GM23338 (cell line): ENCODE measurements around the gene CFAP251. TPM values are rescaled to one million over a fixed set of nuclear protein-coding genes. Genes with fewer than 3 reads are reported as not detected.
A peak's percentile ranks its signal among the peaks of the same experiment; 100 is the strongest.

Experiments used
- ATAC-seq: fragments of 200-7000 bp; cut with Tn5 transposase; 3 replicates; pipeline ENCODE4 v1.9.1; 2020
- DNase-seq: peaks from one replicate; pipeline ENCODE4 v3.0.0-alpha.2; 2015; ENCODE audit warnings: low spot score
- H2AFZ ChIP-seq: fragments of 200-600 bp; sonication (generic); 2 replicates; pipeline ENCODE4 v1.8.0; 2016; ENCODE audit warnings: antibody characterized with exemption, mild to moderate bottlenecking, moderate library complexity
- H3F3A ChIP-seq: fragments of 200-600 bp; sonication (generic); replicated peaks from 2 replicates; pipeline ENCODE4 v1.8.0; 2017; ENCODE audit warnings: antibody characterized with exemption, mixed run types, low read depth
- H3K27ac ChIP-seq: fragments of 200-600 bp; sonication (generic); 2 replicates; pipeline ENCODE4 v1.6.1; 2016; ENCODE audit warnings: low read depth
- H3K27me3 ChIP-seq: fragments of 200-600 bp; sonication (generic); 2 replicates; pipeline ENCODE4 v1.8.0; 2016; ENCODE audit warnings: mild to moderate bottlenecking, mixed run types, moderate library complexity; ENCODE audit not compliant: insufficient read depth
- H3K36me3 ChIP-seq: fragments of 200-600 bp; sonication (generic); 2 replicates; pipeline ENCODE4 v1.8.0; 2016; ENCODE audit warnings: mild to moderate bottlenecking; ENCODE audit not compliant: insufficient read depth
- H3K4me1 ChIP-seq: fragments of 200-600 bp; sonication (generic); 2 replicates; pipeline ENCODE4 v1.8.0; 2016; ENCODE audit warnings: mild to moderate bottlenecking, moderate library complexity; ENCODE audit not compliant: insufficient read depth
- H3K4me2 ChIP-seq: fragments of 200-600 bp; sonication (generic); 2 replicates; pipeline ENCODE4 v1.7.1; 2017; ENCODE audit warnings: mixed run types
- H3K4me3 ChIP-seq: fragments of 200-600 bp; sonication (generic); 2 replicates; pipeline ENCODE4 v1.6.1; 2016; ENCODE audit warnings: mixed run types
- H3K79me2 ChIP-seq: fragments of 200-600 bp; sonication (generic); replicated peaks from 2 replicates; pipeline ENCODE4 v1.8.0; 2017; ENCODE audit warnings: mild to moderate bottlenecking; ENCODE audit not compliant: insufficient read depth
- H3K9me2 ChIP-seq: fragments of 200-600 bp; sonication (generic); 2 replicates; pipeline ENCODE4 v1.8.0; 2017; ENCODE audit not compliant: insufficient read depth
- H4K20me1 ChIP-seq: fragments of 200-600 bp; sonication (generic); replicated peaks from 2 replicates; pipeline ENCODE4 v1.8.0; 2017; ENCODE audit warnings: mild to moderate bottlenecking; ENCODE audit not compliant: insufficient read depth
- H3K27ac Mint-ChIP-seq: 2 replicates; pipeline ENCODE4 v1.8.0; 2020; ENCODE audit warnings: inconsistent platforms, mild to moderate bottlenecking, moderate library complexity, mixed read lengths
- H3K27me3 Mint-ChIP-seq: 3 replicates; pipeline ENCODE4 v1.8.0; 2022; ENCODE audit warnings: low read depth, mild to moderate bottlenecking, moderate library complexity, mixed read lengths, inconsistent platforms; ENCODE audit not compliant: insufficient read depth, poor library complexity
- H3K36me3 Mint-ChIP-seq: 3 replicates; pipeline ENCODE4 v1.8.0; 2021; ENCODE audit warnings: low read depth, mild to moderate bottlenecking, inconsistent platforms, moderate library complexity, mixed read lengths
- H3K4me1 Mint-ChIP-seq: 3 replicates; pipeline ENCODE4 v1.8.0; 2020; ENCODE audit warnings: mild to moderate bottlenecking, inconsistent platforms, mixed read lengths
- H3K4me3 Mint-ChIP-seq: 3 replicates; pipeline ENCODE4 v1.8.0; 2021; ENCODE audit warnings: moderate library complexity, mild to moderate bottlenecking, inconsistent platforms, mixed read lengths
- H3K9me3 Mint-ChIP-seq: 3 replicates; pipeline ENCODE4 v1.8.0; 2020; ENCODE audit warnings: moderate library complexity, mild to moderate bottlenecking, inconsistent platforms, mixed read lengths
- CREB1 ChIP-seq: fragments of 250-450 bp; sonication (Bioruptor Pico); IDR thresholded peaks from 2 replicates; pipeline ENCODE4 v1.5.0; 2020; ENCODE audit warnings: low read depth, mild to moderate bottlenecking, moderate library complexity
- EZH2 ChIP-seq: fragments of 200-600 bp; sonication (generic); IDR thresholded peaks from one replicate; pipeline ENCODE4 v1.8.0; 2017; ENCODE audit warnings: antibody characterized with exemption, mild to moderate bottlenecking, low read depth; ENCODE audit not compliant: unreplicated experiment
- EZH2phosphoT487 ChIP-seq: fragments of 200-600 bp; sonication (generic); IDR thresholded peaks from one replicate; pipeline ENCODE4 v1.8.1; 2018; ENCODE audit warnings: antibody characterized with exemption; ENCODE audit not compliant: unreplicated experiment
- JUNB ChIP-seq: IDR thresholded peaks from one replicate; pipeline ENCODE4 v1.6.1; 2016; ENCODE audit warnings: antibody characterized with exemption; ENCODE audit not compliant: unreplicated experiment
- NANOG ChIP-seq: IDR thresholded peaks from 2 replicates; pipeline ENCODE4 v1.6.1; 2016; ENCODE audit warnings: antibody characterized with exemption, borderline replicate concordance
- POLR2AphosphoS5 ChIP-seq: IDR thresholded peaks from 2 replicates; pipeline ENCODE4 v1.6.1; 2016; ENCODE audit warnings: antibody characterized with exemption, low read depth
- STAT1 ChIP-seq: IDR thresholded peaks from one replicate; pipeline ENCODE4 v1.6.1; 2016; ENCODE audit warnings: antibody characterized with exemption; ENCODE audit not compliant: unreplicated experiment
- ZNF114 ChIP-seq: fragments of 250-450 bp; sonication (Bioruptor Pico); IDR thresholded peaks from 2 replicates; pipeline ENCODE4 v1.5.0; 2020; ENCODE audit warnings: mild to moderate bottlenecking, moderate library complexity
- ZNF331 ChIP-seq: fragments of 250-450 bp; sonication (Bioruptor Pico); IDR thresholded peaks from 2 replicates; pipeline ENCODE4 v1.5.0; 2020; ENCODE audit warnings: low read depth, mild to moderate bottlenecking, moderate library complexity
- polyA plus RNA-seq: library from polyadenylated mRNA; unstranded; fragments of >200 nt; fragmentation: Nextera tagmentation; extraction: Ambion mirVana; gene quantifications from 2 replicates; pipeline ENCODE4 v1.2.1, GENCODE V29; 2016
- total RNA-seq: library from RNA; depleted of rRNA; stranded (reverse); fragments of >200 nt; shearing (Covaris generic); gene quantifications from 2 replicates; pipeline ENCODE4 v1.2.3, GENCODE V29; 2014
- TF ChIP-seq, protein P1 (sequence below): IDR thresholded peaks from 2 replicates; pipeline ENCODE4 v1.6.1; 2016; ENCODE audit warnings: antibody characterized with exemption
- TF ChIP-seq, protein P2 (sequence below): IDR thresholded peaks from one replicate; pipeline ENCODE4 v1.6.1; 2018; ENCODE audit warnings: antibody characterized with exemption; ENCODE audit not compliant: unreplicated experiment
- TF ChIP-seq, protein P3 (sequence below): fragments of 250-450 bp; sonication (Bioruptor Pico); IDR thresholded peaks from 2 replicates; pipeline ENCODE4 v1.5.0; 2020; ENCODE audit warnings: mild to moderate bottlenecking, moderate library complexity
- TF ChIP-seq, protein P4 (sequence below), 2 experiments: fragments of 200-600 bp in 1 of 2; sonication (generic) in 1 of 2; conservative IDR thresholded peaks; 2 replicates each; pipeline versions ENCODE4 v1.5.1 to v1.6.1; 2016 to 2017; ENCODE audit warnings: antibody characterized with exemption in 2 of 2, low read depth in 2 of 2, mild to moderate bottlenecking in 2 of 2, moderate library complexity in 1 of 2

CFAP251 gene
- total and polyA plus RNA-seq, 2 experiments from 2014 or later, result 1.4 to 2.5 TPM

DNA sequence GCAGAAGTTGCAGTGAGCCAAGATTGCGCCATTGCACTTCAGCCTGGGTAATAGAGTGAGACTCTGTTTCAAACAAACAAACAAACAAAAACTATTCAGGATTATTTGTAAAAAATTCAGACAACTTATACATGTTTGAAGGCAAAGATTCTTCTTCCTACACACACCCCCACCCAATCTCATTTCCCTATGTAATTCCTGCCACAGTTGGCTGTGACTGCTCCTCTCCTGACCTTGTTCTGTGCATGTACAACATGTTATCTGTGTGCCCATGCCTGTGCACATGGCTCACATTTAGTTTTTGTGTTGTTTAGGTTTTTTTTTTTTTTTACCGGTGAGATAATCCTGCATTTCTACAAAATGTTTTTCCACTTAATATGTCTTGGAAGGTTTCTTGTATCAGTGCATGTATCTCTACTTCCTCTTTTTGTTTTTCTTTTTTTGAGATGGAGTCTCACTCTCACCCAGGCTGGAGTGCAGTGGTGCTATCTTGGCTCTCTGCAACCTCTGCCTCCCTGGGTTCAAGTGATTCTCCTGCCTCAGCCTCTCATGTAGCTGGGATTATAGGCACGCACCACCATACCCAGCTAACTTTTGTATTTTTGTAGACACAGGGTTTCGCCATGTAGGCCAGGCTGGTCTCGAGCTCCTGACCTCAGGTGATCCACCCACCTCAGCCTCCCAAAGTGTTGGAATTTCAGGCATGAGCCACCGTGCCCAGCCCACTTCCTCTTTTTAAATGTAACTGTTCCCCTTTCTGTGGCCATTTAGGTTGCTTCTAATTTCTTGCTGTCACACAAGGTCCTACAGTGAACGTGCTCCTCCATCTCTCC is 8.7 kb downstream of the CFAP251 start:
- peak overlapping the region; percentile 2; the same call in 1 of the 2 replicates for H2AFZ ChIP-seq
- DNase-seq, result peak; percentile 43
- peaks cover 31% of the 10 kb centered on the region for H3K4me1 Mint-ChIP-seq
- H3K4me1 ChIP-seq, result peaks cover 42% of the 10 kb centered on the region
- no peak overlapping the region for H3K27ac Mint-ChIP-seq
- no peaks in the 10 kb centered on the region for H3K36me3 Mint-ChIP-seq
- no peaks in the 10 kb centered on the region for H3K79me2 ChIP-seq
- TF ChIP-seq, protein P1, sequence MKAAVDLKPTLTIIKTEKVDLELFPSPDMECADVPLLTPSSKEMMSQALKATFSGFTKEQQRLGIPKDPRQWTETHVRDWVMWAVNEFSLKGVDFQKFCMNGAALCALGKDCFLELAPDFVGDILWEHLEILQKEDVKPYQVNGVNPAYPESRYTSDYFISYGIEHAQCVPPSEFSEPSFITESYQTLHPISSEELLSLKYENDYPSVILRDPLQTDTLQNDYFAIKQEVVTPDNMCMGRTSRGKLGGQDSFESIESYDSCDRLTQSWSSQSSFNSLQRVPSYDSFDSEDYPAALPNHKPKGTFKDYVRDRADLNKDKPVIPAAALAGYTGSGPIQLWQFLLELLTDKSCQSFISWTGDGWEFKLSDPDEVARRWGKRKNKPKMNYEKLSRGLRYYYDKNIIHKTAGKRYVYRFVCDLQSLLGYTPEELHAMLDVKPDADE, result no peak
- TF ChIP-seq, protein P2, sequence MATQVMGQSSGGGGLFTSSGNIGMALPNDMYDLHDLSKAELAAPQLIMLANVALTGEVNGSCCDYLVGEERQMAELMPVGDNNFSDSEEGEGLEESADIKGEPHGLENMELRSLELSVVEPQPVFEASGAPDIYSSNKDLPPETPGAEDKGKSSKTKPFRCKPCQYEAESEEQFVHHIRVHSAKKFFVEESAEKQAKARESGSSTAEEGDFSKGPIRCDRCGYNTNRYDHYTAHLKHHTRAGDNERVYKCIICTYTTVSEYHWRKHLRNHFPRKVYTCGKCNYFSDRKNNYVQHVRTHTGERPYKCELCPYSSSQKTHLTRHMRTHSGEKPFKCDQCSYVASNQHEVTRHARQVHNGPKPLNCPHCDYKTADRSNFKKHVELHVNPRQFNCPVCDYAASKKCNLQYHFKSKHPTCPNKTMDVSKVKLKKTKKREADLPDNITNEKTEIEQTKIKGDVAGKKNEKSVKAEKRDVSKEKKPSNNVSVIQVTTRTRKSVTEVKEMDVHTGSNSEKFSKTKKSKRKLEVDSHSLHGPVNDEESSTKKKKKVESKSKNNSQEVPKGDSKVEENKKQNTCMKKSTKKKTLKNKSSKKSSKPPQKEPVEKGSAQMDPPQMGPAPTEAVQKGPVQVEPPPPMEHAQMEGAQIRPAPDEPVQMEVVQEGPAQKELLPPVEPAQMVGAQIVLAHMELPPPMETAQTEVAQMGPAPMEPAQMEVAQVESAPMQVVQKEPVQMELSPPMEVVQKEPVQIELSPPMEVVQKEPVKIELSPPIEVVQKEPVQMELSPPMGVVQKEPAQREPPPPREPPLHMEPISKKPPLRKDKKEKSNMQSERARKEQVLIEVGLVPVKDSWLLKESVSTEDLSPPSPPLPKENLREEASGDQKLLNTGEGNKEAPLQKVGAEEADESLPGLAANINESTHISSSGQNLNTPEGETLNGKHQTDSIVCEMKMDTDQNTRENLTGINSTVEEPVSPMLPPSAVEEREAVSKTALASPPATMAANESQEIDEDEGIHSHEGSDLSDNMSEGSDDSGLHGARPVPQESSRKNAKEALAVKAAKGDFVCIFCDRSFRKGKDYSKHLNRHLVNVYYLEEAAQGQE, result no peak
- TF ChIP-seq, protein P3, sequence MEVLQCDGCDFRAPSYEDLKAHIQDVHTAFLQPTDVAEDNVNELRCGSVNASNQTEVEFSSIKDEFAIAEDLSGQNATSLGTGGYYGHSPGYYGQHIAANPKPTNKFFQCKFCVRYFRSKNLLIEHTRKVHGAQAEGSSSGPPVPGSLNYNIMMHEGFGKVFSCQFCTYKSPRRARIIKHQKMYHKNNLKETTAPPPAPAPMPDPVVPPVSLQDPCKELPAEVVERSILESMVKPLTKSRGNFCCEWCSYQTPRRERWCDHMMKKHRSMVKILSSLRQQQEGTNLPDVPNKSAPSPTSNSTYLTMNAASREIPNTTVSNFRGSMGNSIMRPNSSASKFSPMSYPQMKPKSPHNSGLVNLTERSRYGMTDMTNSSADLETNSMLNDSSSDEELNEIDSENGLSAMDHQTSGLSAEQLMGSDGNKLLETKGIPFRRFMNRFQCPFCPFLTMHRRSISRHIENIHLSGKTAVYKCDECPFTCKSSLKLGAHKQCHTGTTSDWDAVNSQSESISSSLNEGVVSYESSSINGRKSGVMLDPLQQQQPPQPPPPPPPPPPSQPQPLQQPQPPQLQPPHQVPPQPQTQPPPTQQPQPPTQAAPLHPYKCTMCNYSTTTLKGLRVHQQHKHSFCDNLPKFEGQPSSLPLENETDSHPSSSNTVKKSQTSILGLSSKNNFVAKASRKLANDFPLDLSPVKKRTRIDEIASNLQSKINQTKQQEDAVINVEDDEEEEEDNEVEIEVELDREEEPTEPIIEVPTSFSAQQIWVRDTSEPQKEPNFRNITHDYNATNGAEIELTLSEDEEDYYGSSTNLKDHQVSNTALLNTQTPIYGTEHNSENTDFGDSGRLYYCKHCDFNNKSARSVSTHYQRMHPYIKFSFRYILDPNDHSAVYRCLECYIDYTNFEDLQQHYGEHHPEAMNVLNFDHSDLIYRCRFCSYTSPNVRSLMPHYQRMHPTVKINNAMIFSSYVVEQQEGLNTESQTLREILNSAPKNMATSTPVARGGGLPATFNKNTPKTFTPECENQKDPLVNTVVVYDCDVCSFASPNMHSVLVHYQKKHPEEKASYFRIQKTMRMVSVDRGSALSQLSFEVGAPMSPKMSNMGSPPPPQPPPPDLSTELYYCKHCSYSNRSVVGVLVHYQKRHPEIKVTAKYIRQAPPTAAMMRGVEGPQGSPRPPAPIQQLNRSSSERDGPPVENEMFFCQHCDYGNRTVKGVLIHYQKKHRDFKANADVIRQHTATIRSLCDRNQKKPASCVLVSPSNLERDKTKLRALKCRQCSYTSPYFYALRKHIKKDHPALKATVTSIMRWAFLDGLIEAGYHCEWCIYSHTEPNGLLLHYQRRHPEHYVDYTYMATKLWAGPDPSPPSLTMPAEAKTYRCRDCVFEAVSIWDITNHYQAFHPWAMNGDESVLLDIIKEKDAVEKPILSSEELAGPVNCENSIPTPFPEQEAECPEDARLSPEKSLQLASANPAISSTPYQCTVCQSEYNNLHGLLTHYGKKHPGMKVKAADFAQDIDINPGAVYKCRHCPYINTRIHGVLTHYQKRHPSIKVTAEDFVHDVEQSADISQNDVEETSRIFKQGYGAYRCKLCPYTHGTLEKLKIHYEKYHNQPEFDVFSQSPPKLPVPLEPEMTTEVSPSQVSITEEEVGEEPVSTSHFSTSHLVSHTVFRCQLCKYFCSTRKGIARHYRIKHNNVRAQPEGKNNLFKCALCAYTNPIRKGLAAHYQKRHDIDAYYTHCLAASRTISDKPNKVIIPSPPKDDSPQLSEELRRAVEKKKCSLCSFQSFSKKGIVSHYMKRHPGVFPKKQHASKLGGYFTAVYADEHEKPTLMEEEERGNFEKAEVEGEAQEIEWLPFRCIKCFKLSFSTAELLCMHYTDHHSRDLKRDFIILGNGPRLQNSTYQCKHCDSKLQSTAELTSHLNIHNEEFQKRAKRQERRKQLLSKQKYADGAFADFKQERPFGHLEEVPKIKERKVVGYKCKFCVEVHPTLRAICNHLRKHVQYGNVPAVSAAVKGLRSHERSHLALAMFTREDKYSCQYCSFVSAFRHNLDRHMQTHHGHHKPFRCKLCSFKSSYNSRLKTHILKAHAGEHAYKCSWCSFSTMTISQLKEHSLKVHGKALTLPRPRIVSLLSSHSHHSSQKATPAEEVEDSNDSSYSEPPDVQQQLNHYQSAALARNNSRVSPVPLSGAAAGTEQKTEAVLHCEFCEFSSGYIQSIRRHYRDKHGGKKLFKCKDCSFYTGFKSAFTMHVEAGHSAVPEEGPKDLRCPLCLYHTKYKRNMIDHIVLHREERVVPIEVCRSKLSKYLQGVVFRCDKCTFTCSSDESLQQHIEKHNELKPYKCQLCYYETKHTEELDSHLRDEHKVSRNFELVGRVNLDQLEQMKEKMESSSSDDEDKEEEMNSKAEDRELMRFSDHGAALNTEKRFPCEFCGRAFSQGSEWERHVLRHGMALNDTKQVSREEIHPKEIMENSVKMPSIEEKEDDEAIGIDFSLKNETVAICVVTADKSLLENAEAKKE (CRISPR knock-in tag), result no peak
- TF ChIP-seq ZNF114, result no peak
- TF ChIP-seq CREB1, result no peak
- TF ChIP-seq JUNB, result no peak
- TF ChIP-seq POLR2AphosphoS5, result no peak
- TF ChIP-seq, protein P4, sequence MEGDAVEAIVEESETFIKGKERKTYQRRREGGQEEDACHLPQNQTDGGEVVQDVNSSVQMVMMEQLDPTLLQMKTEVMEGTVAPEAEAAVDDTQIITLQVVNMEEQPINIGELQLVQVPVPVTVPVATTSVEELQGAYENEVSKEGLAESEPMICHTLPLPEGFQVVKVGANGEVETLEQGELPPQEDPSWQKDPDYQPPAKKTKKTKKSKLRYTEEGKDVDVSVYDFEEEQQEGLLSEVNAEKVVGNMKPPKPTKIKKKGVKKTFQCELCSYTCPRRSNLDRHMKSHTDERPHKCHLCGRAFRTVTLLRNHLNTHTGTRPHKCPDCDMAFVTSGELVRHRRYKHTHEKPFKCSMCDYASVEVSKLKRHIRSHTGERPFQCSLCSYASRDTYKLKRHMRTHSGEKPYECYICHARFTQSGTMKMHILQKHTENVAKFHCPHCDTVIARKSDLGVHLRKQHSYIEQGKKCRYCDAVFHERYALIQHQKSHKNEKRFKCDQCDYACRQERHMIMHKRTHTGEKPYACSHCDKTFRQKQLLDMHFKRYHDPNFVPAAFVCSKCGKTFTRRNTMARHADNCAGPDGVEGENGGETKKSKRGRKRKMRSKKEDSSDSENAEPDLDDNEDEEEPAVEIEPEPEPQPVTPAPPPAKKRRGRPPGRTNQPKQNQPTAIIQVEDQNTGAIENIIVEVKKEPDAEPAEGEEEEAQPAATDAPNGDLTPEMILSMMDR (conservative IDR thresholded peaks at IDR 0.05; ENCODE audit: low read depth in 2 of 2), result no peak
- no peak for TF ChIP-seq STAT1
- no peak for TF ChIP-seq EZH2
- TF ChIP-seq EZH2phosphoT487, result no peak
- TF ChIP-seq NANOG, result no peak
- TF ChIP-seq ZNF331 (CRISPR knock-in tag), result no peak
- H4K20me1 ChIP-seq, result no peaks in the 10 kb centered on the region
- H3F3A ChIP-seq, result peaks cover 12% of the 10 kb centered on the region; the same call in 1 of the 2 replicates
- no peak overlapping the region for H3K4me3 ChIP-seq
- H3K9me3 Mint-ChIP-seq, result no peaks in the 10 kb centered on the region
- H3K9me2 ChIP-seq, result no peaks in the 10 kb centered on the region
- peak overlapping the region; percentile 19; the same call in 1 of the 3 replicates for H3K4me3 Mint-ChIP-seq
- ATAC-seq, result no peak
- no peaks in the 10 kb centered on the region for H3K27me3 ChIP-seq
- H3K27ac ChIP-seq, result no peak overlapping the region; the same call in 1 of the 2 replicates
- H3K4me2 ChIP-seq, result peak overlapping the region; percentile 16
- H3K27me3 Mint-ChIP-seq, result peaks cover 12% of the 10 kb centered on the region
- no peaks in the 10 kb centered on the region for H3K36me3 ChIP-seq
